ENCODE data around the gene LRBA.
"Not testable (repeated sequence)": the region's sequence is repeated elsewhere in the genome, so short reads cannot be mapped to it uniquely, and the experiment has no call there.

The LRBA gene

DNA sequence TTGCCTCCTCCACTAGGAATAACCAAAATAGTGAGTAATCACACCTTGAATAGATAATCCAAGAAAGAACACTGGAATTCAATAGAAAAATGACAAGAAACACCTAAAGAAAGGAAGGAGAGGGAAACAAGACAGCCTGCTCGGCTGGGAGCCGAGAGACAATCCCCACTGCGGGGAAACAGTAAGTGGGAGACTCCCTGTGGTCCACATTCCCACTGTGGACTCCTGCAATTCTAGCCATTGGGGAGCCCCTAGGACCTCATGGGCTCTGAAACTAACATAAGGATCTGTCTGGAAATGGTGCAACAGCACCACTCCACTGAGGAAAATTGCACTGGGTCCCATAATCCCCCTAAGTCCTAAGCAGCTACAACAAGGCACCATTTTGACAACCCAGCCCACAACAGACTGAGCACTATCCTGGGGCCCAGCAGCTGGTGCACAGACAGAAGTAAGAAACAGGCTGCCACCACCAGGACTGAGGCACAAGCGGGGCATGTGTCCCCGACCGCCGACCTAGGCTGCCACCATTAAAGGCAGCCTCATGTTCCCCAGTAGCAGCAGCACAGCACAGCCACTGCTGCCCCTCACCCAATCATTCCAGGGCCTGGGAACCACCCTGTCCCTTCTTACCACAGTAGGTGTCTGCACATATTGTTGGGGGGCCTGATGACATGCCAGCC is 14.2 kb downstream of the LRBA start:
- TF ChIP-seq, protein P1, sequence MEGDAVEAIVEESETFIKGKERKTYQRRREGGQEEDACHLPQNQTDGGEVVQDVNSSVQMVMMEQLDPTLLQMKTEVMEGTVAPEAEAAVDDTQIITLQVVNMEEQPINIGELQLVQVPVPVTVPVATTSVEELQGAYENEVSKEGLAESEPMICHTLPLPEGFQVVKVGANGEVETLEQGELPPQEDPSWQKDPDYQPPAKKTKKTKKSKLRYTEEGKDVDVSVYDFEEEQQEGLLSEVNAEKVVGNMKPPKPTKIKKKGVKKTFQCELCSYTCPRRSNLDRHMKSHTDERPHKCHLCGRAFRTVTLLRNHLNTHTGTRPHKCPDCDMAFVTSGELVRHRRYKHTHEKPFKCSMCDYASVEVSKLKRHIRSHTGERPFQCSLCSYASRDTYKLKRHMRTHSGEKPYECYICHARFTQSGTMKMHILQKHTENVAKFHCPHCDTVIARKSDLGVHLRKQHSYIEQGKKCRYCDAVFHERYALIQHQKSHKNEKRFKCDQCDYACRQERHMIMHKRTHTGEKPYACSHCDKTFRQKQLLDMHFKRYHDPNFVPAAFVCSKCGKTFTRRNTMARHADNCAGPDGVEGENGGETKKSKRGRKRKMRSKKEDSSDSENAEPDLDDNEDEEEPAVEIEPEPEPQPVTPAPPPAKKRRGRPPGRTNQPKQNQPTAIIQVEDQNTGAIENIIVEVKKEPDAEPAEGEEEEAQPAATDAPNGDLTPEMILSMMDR (IDR thresholded peaks at IDR 0.05; ENCODE audit: low read length, missing control alignments): no peak
- no peak for DNase-seq (ENCODE audit: low read depth)
- no peak overlapping the region for H3K4me3 ChIP-seq (replicated peaks; ENCODE audit: low read depth, low read length)

DNA sequence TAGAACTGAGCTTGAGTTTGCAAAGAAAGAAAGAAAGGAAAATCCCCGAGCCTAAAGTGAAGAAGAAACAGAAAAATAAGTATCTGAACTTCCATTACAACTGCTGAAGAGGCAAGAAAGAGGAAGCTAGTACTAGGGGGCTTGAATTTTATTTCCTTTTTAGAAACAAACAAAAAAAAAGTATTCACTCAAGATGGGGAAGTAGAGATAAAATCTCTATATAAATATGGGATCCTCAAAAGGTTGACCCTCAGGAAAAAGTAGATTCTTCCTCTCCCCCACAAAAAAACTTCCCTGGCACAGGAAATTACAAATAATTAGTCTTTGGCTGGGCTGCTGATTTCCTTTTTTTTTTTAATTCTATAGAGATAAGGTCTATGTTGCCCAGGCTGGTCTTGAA is 16.0 kb downstream of the LRBA start:
- no peak for DNase-seq (ENCODE audit: low read depth)
- TF ChIP-seq, protein P1 (IDR thresholded peaks at IDR 0.05; ENCODE audit: low read length, missing control alignments): no peak
- no peak overlapping the region for H3K4me3 ChIP-seq (replicated peaks; ENCODE audit: low read depth, low read length)

DNA sequence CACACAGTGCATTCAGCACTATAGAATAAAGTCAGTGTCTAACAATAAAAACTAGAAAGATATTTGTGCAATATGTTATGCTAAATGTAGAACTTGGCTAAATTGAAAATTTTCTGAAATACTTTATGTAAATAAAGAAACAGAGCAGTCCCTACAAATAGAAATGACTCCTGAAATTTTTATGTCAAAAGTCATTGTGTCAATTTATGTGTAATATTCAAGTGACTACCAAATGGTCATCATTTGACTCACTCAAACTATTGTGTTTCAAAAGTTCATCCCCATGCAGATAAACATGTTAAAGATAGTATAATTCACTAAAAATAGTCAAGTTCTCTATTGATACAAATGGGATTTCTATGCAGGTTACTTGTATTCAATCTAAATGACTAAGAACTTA is 17.9 kb downstream of the LRBA start:
- no peak for DNase-seq (ENCODE audit: low read depth)
- no peak overlapping the region for H3K4me3 ChIP-seq (replicated peaks; ENCODE audit: low read depth, low read length)
- TF ChIP-seq, protein P1 (IDR thresholded peaks at IDR 0.05; ENCODE audit: low read length, missing control alignments): no peak

DNA sequence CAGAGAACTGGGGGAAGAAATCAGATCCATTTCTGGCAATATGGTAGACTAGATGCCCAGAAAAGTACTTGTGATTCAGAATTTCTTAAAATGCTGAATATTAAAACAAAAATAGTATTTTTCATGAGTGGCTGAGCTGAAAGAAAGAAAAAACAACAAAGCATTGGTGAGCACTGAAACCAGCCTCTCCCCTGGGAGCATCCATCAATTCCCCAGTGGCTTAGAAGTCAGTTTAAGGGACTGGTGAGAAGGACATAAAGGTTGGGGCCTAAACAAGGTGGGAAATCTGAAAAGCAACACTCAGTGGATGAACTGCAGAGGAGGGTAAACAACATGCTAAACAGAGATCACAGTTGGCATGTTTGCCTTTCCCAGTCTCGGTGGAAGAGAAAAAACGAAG is 20.4 kb downstream of the LRBA start:
- TF ChIP-seq, protein P1 (IDR thresholded peaks at IDR 0.05; ENCODE audit: low read length, missing control alignments): no peak
- no peak for DNase-seq (ENCODE audit: low read depth)
- no peak overlapping the region for H3K4me3 ChIP-seq (replicated peaks; ENCODE audit: low read depth, low read length)

DNA sequence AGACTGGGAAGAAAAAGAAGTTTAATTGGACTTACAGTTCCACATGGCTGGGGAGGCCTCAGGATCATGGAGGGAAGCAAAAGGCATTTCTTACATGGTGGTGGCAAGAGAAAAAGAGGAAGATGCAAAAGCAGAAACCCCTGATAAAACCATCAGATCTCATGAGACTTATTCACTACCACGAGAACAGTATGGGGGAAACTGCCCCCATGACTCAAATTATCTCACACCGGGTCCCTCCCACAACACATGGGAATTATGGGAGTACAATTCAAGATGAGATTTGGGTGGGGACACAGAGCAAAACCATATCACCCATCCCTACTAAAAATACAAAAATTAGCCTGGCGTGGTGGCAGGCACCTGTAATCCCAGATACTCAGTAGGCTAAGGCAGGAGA is 21.5 kb downstream of the LRBA start:
- not testable (repeated sequence) for H3K4me3 ChIP-seq (replicated peaks; ENCODE audit: low read depth, low read length); DNase-seq (ENCODE audit: low read depth)

DNA sequence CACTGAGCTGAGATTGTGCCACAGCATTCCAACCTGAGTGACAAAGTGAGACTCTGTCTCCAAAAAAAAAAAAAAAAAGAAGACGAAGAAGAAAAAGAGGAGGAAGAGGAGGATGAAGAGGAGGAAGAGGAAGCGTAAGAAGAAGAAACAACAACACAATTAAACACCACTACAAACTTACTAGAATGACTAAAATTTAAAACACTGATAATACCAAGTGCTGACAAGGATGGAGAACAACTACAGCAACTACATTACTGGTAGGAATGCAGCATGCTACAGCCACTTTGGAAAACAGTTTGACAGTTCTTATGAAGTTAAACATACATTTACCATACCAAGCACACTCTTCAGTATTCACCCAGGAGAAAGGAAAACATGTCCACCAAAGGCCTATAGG is 24.1 kb downstream of the LRBA start:
- no peak overlapping the region for H3K4me3 ChIP-seq (replicated peaks; ENCODE audit: low read depth, low read length)
- DNase-seq (ENCODE audit: low read depth): no peak
- TF ChIP-seq, protein P1 (IDR thresholded peaks at IDR 0.05; ENCODE audit: low read length, missing control alignments): no peak

DNA sequence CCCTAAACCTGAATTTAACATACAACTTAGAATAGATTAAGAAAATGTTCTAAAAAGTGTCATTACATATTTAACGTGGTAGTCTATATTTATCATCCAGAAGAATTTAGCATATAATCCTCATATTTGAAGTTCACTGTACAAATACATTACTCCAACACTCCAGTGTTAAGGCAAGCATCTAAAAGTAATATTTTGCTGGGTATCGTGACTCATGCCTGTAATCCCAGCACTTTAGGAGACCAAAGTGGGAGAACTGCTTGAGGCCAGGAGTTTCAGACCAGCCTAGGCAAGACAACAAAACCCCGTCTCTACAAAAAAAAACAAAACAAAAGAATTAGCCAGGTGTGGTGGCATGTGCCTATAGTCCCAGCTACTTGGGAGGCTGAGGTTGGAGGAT is 24.8 kb downstream of the LRBA start:
- H3K4me3 ChIP-seq (replicated peaks; ENCODE audit: low read depth, low read length): no peak overlapping the region
- no peak for DNase-seq (ENCODE audit: low read depth)
- TF ChIP-seq, protein P1 (IDR thresholded peaks at IDR 0.05; ENCODE audit: low read length, missing control alignments): no peak

Data from fibroblast of pulmonary artery (primary cell).